Spleen (tissue), 7 donors: ENCODE measurements around the gene CHID1.

Source experiments
- POLR2A ChIP-seq, 3 donors: fragments of 450-650 bp; IDR thresholded peaks; one replicate each; pipeline ENCODE4 v1.5.1; 2017; ENCODE audit warnings: antibody characterized with exemption in 3 of 3, mild to moderate bottlenecking in 1 of 3
- TF ChIP-seq, protein P1 (sequence below), 11 experiments: fragments of 200-600 bp in 7 of 11; fragments of 450-650 bp in 4 of 11; sonication (generic) in 4 of 11; IDR thresholded peaks in 8 of 11; conservative IDR thresholded peaks in 3 of 11; 1 replicate in 7 of 11; 2 replicates in 4 of 11; pipeline versions ENCODE4 v1.4.0 to v1.8.0; 2016 to 2021; ENCODE audit warnings: antibody characterized with exemption in 11 of 11, inconsistent platforms in 4 of 11, mild to moderate bottlenecking in 1 of 11
- donor health status: DM: no; HTN: no; CAD: no; lungs with moderate emphysema.
- donor health status: DM: no; HTN: no; CAD: no.
- donor health status: DM: no; HTN: no; CAD: no.

DNA sequence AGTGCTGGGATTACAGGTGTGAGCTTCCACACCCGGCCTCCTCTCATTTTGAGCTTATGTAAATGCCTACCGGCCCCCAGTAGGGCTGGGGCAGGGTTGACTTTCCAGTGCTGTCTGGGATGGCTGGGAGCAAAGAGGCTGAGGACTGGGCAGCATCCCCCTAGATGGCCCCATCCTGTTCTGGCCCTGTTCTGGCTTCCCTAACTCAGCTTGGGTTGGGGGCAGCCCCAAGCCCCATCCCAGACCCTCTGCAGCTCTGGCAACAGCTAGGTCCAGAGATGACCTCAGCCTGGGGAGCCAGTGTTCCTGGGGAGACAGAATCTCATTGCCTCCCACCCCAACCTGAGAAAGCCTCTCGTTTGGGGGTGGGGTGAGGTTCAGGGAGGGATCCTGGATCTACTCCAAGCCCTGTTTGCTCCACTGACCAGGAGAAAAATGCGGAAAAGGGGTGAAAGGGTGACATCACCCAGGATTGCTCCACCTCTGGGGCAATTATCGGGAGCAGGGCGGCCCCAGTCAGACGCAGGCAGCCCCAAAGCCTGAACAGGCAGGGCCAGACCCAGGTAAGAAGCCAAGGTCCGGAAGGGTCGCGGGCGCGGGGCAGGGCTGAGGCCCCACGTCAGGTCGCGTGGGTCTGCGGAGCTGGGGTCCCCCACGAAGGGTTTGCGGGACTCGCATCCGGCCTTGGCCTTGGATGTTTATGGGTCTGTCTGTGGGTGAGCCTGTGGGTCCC is 92.0 kb downstream of the CHID1 start, which contains the start of gene PNPLA2:
- TF ChIP-seq, protein P1, sequence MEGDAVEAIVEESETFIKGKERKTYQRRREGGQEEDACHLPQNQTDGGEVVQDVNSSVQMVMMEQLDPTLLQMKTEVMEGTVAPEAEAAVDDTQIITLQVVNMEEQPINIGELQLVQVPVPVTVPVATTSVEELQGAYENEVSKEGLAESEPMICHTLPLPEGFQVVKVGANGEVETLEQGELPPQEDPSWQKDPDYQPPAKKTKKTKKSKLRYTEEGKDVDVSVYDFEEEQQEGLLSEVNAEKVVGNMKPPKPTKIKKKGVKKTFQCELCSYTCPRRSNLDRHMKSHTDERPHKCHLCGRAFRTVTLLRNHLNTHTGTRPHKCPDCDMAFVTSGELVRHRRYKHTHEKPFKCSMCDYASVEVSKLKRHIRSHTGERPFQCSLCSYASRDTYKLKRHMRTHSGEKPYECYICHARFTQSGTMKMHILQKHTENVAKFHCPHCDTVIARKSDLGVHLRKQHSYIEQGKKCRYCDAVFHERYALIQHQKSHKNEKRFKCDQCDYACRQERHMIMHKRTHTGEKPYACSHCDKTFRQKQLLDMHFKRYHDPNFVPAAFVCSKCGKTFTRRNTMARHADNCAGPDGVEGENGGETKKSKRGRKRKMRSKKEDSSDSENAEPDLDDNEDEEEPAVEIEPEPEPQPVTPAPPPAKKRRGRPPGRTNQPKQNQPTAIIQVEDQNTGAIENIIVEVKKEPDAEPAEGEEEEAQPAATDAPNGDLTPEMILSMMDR (IDR thresholded peaks at IDR 0.05 in 8 of 11, conservative IDR thresholded peaks at IDR 0.05 in 3 of 11): no peak
- TF ChIP-seq POLR2A (IDR thresholded peaks at IDR 0.05): no peak
